ENCODE data around the gene TMEFF2.

DNA sequence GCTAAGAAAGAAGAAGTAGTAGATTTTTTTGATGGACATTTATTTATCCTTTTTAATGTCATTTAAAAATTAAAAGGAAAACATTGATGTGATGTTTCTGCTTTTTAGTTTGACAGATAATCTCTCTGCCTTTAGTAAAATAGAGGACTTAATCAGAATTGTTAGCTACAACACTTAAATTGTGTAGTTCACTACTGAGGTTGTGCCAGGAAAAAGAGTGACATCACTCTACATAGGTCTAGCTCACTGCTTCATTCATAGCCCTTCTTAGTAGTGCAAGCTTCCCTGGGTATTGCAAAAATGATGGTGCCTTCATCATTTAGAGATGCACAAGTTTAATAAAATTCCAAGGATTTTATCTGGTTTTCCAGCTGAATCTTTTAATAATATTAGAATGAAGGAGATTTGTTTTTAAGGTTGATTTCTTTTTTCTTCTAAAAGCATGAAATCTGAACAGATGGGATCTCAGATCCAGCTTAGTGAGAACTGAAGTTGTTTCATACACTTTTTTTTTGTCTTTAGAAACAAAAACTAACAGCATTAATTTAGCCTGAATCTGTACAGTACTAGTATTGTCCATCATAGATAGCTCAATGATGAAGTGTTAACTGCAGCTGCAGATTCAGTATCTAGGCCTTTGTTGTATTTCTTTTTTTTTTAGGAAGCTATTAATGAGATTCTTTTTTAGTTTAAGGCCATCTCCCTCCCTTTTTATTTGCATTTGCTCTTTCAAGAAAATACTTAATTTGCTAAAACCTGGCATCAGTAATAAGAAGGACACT lies 20.6 kb upstream of the TMEFF2 start:
- TF ChIP-seq POLR2A (IDR thresholded peaks at IDR 0.05), result no peak
- TF ChIP-seq, protein P1, sequence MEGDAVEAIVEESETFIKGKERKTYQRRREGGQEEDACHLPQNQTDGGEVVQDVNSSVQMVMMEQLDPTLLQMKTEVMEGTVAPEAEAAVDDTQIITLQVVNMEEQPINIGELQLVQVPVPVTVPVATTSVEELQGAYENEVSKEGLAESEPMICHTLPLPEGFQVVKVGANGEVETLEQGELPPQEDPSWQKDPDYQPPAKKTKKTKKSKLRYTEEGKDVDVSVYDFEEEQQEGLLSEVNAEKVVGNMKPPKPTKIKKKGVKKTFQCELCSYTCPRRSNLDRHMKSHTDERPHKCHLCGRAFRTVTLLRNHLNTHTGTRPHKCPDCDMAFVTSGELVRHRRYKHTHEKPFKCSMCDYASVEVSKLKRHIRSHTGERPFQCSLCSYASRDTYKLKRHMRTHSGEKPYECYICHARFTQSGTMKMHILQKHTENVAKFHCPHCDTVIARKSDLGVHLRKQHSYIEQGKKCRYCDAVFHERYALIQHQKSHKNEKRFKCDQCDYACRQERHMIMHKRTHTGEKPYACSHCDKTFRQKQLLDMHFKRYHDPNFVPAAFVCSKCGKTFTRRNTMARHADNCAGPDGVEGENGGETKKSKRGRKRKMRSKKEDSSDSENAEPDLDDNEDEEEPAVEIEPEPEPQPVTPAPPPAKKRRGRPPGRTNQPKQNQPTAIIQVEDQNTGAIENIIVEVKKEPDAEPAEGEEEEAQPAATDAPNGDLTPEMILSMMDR (IDR thresholded peaks at IDR 0.05), result no peak
